Measurements from ENCODE around the gene ZRSR2.

DNA sequence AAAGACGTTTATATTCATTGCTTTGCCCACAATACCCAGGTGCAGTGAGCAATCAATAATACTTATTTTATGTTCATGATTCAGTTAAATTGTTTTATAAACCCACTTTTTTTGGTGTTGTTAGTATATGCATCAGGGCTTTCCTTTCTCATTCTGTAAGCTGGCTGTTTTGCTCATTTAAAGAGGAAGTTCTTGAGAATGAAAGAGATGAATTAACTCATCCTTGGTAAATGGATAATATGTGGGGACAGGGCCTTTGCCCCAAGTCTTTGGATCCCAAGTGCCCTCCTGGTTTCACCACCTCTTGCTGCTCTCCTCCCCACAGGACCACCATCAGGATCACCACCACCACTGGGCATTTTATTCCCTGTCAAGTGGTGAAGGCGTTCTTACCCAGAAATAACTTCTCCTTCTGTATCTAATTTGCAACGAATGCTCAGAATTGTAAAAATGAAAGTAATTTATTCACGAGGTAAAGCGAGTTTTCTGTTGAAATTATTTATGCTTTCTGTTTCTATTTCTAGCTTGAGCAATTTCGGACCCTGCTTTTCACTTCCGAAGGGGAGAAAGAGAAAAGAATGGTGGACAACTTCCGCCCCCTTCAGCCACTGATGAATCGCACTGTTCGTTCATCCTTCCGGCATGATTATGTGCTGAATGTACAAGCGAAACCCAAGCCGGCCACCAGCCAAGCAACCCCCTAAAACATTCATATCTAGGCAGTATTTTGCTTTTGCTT, 8.2 kb upstream of the ZRSR2 start:
- no peak for TF ChIP-seq POLR2A (IDR thresholded peaks at IDR 0.05)
- TF ChIP-seq CTCF (IDR thresholded peaks at IDR 0.05 in 4 of 5, conservative IDR thresholded peaks at IDR 0.05 in 1 of 5), result no peak

Measured in gastrocnemius medialis (tissue), 4 donors.